Stimulated activated CD8-positive, alpha-beta memory T cell treated with anti-CD3 and anti-CD28 coated beads, Interleukin-2, amount 100 ng/mL, for 1 hour (primary cell): ENCODE data around the gene ANKRD60.
A peak's percentile ranks its signal among the peaks of the same experiment; 100 is the strongest.

Source experiments
- DNase-seq, 2 donors: peaks; one replicate each; pipeline ENCODE4 v3.0.0-alpha.2; 2020; ENCODE audit warnings: low read depth in 2 of 2

The ANKRD60 gene

GRCh38 chr20:58223358-58223941, 5.0 kb downstream of the ANKRD60 start:
- no peak for DNase-seq

- DNase-seq = no peak
These were observed 6.0 kb downstream of the ANKRD60 start for GRCh38 chr20:58222446-58222845.

- DNase-seq = no peak
These were observed 9.1 kb downstream of the ANKRD60 start for GRCh38 chr20:58219342-58219700.

GRCh38 chr20:58218665-58219341, 9.7 kb downstream of the ANKRD60 start:
- DNase-seq = no peak

GRCh38 chr20:58216334-58216733, 12.1 kb downstream of the ANKRD60 start:
- DNase-seq = no peak

GRCh38 chr20:58215116-58215515, 13.3 kb downstream of the ANKRD60 start:
- no peak for DNase-seq

GRCh38 chr20:58214310-58214709, 14.1 kb downstream of the ANKRD60 start:
- DNase-seq = no peak

GRCh38 chr20:58213716-58214115, 14.7 kb downstream of the ANKRD60 start:
- no peak for DNase-seq

GRCh38 chr20:58213121-58213520, 15.3 kb downstream of the ANKRD60 start:
- no peak for DNase-seq

- DNase-seq = no peak
These were observed 15.8 kb downstream of the ANKRD60 start for GRCh38 chr20:58212636-58213035.

GRCh38 chr20:58210398-58210747, 18.1 kb downstream of the ANKRD60 start:
- DNase-seq = no peak

- DNase-seq = peak; percentile 77 to 81
These were observed 18.6 kb downstream of the ANKRD60 start for GRCh38 chr20:58209652-58210397.

GRCh38 chr20:58208944-58209343, 19.5 kb downstream of the ANKRD60 start:
- no peak for DNase-seq

- no peak for DNase-seq
These were observed 22.6 kb downstream of the ANKRD60 start for GRCh38 chr20:58205850-58206249.

- no peak for DNase-seq
These were observed 26.4 kb downstream of the ANKRD60 start for GRCh38 chr20:58202044-58202443.

GRCh38 chr20:58201616-58202015, 26.8 kb downstream of the ANKRD60 start:
- DNase-seq = no peak

- DNase-seq = no peak
These were observed 29.0 kb downstream of the ANKRD60 start for GRCh38 chr20:58199469-58199868.

- no peak for DNase-seq
These were observed 29.5 kb downstream of the ANKRD60 start for GRCh38 chr20:58198901-58199355.

- no peak for DNase-seq
These were observed 30.1 kb downstream of the ANKRD60 start for GRCh38 chr20:58198384-58198783.

- DNase-seq = no peak
These were observed 31.3 kb downstream of the ANKRD60 start for GRCh38 chr20:58197185-58197469.

- no peak for DNase-seq
These were observed 31.9 kb downstream of the ANKRD60 start for GRCh38 chr20:58196402-58197184.

- no peak for DNase-seq
These were observed 33.4 kb downstream of the ANKRD60 start for GRCh38 chr20:58195047-58195446.
